ENCODE data around the gene NID2. TPM values are rescaled to one million over a fixed set of nuclear protein-coding genes. Genes with fewer than 3 reads are reported as not detected.

Gene NID2
- total RNA-seq, 1 experiment from 2014 or later = 3.1 TPM

- no peak overlapping the region for H3K27ac ChIP-seq (ENCODE audit: low read length)
- intact Hi-C loops (cut with micrococcal nuclease) = no loop called here
- TF ChIP-seq CTCF (conservative IDR thresholded peaks at IDR 0.05; ENCODE audit: low read depth, low read length) (no peak), EZH2 (IDR thresholded peaks at IDR 0.05; ENCODE audit: low read length, unreplicated experiment) (no peak), EZH2phosphoT487 (IDR thresholded peaks at IDR 0.05; ENCODE audit: borderline replicate concordance, low read length) (no peak)
- no peak overlapping the region for H3K4me2 ChIP-seq (ENCODE audit: low read length)
- no TSS peak for BruUV-seq (replicated peaks)
- H3K4me1 ChIP-seq (ENCODE audit: insufficient read depth, low read length) = peaks cover 20% of the 10 kb centered on the region
- H3K36me3 ChIP-seq (ENCODE audit: low read depth, low read length) = peaks cover 56% of the 10 kb centered on the region
- no peaks in the 10 kb centered on the region for H3K27me3 ChIP-seq (ENCODE audit: low read length)
- peaks cover 50% of the 10 kb centered on the region for H3K79me2 ChIP-seq (ENCODE audit: low read length)
- ATAC-seq = no peak
- H3K9ac ChIP-seq (ENCODE audit: low read length) = no peak overlapping the region
- H3F3A ChIP-seq (ENCODE audit: low read length, unreplicated experiment) = no peaks in the 10 kb centered on the region
- H2AFZ ChIP-seq (ENCODE audit: low read length) = no peak overlapping the region
- H3K9me2 ChIP-seq (replicated peaks; ENCODE audit: low read length) = no peaks in the 10 kb centered on the region
- CTCF ChIA-PET = no interaction called here
- H4K20me1 ChIP-seq (ENCODE audit: low read length) = peaks cover 9% of the 10 kb centered on the region; the same call in 1 of the 2 replicates
- no peaks in the 10 kb centered on the region for H3K9me3 ChIP-seq (ENCODE audit: low read length)
- POLR2A ChIA-PET (ENCODE audit: unreplicated experiment) = no interaction called here
- DNase-seq = no peak
- no peak overlapping the region for H3K4me3 ChIP-seq (ENCODE audit: low read length)
These were observed 75.5 kb downstream of the NID2 start for GRCh38 chr14:51993285-51993920.

DNA sequence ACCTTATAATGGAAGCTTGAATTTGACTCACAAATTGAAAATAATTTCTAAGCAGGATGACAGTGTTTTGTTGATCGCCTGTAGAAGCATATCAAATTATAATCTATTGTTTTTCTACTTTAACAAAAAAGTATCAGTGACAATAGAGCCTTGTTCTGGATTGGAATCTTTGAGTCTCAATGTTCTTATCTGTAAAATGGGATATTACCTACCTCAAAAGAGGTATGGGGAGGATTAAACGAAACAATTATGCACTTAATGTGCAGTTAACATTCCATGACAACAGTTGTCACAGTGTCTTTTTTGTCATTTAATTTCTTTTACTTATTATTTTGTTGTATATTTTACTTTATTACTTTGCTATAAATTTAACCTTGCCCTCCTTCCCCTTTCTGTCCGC lies 78.4 kb downstream of the NID2 start:
- H3K9me3 ChIP-seq (ENCODE audit: low read length) = no peaks in the 10 kb centered on the region
- intact Hi-C loops (cut with micrococcal nuclease) = no loop called here
- DNase-seq (no peak), ATAC-seq (no peak)
- H4K20me1 ChIP-seq (ENCODE audit: low read length) = peaks cover 5% of the 10 kb centered on the region; the same call in 1 of the 2 replicates
- TF ChIP-seq EZH2 (IDR thresholded peaks at IDR 0.05; ENCODE audit: low read length, unreplicated experiment) (no peak), EZH2phosphoT487 (IDR thresholded peaks at IDR 0.05; ENCODE audit: borderline replicate concordance, low read length) (no peak), CTCF (conservative IDR thresholded peaks at IDR 0.05; ENCODE audit: low read depth, low read length) (no peak)
- POLR2A ChIA-PET (ENCODE audit: unreplicated experiment) = no interaction called here
- H3K4me3 ChIP-seq (ENCODE audit: low read length) = peak overlapping the region; percentile 93
- BruUV-seq (replicated peaks) = no TSS peak
- CTCF ChIA-PET = no interaction called here
- H3K27ac ChIP-seq (ENCODE audit: low read length) = no peak overlapping the region
- peak overlapping the region; percentile 93 for H3K9ac ChIP-seq (ENCODE audit: low read length)
- no peaks in the 10 kb centered on the region for H3K9me2 ChIP-seq (replicated peaks; ENCODE audit: low read length)
- peaks cover 17% of the 10 kb centered on the region for H3K4me1 ChIP-seq (ENCODE audit: insufficient read depth, low read length)
- H3K79me2 ChIP-seq (ENCODE audit: low read length) = peaks cover 37% of the 10 kb centered on the region
- H3K4me2 ChIP-seq (ENCODE audit: low read length) = peak overlapping the region; percentile 90
- H3K27me3 ChIP-seq (ENCODE audit: low read length) = no peaks in the 10 kb centered on the region
- H2AFZ ChIP-seq (ENCODE audit: low read length) = no peak overlapping the region
- H3K36me3 ChIP-seq (ENCODE audit: low read depth, low read length) = peaks cover 37% of the 10 kb centered on the region
- H3F3A ChIP-seq (ENCODE audit: low read length, unreplicated experiment) = no peaks in the 10 kb centered on the region

Measured in PC-3 (cell line).